C4-2B (cell line): Measurements from ENCODE around the gene FAXC.

ENCODE experiments used
- CTCF ChIP-seq: fragments of 450-650 bp; conservative IDR thresholded peaks from 2 replicates; pipeline ENCODE4 v1.5.1; 2017; ENCODE audit warnings: mild to moderate bottlenecking
- ZFX ChIP-seq: fragments of 450-650 bp; IDR thresholded peaks from 2 replicates; pipeline ENCODE4 v1.6.1; 2017

GRCh38 chr6:99349171-99350141 lies at the start of gene FAXC:
- peak; percentile 61 for TF ChIP-seq CTCF
- peak; percentile 81 for TF ChIP-seq ZFX
